ENCODE results near the gene CFH.
"Not testable (repeated sequence)": the region's sequence is repeated elsewhere in the genome, so short reads cannot be mapped to it uniquely, and the experiment has no call there.

Gene CFH

GRCh38 chr1:196669051-196669450 lies 17.2 kb downstream of the CFH start:
- no peak for DNase-seq

GRCh38 chr1:196669693-196670092 lies 17.9 kb downstream of the CFH start:
- no peak for DNase-seq

GRCh38 chr1:196674908-196675307 lies 23.1 kb downstream of the CFH start:
- DNase-seq = no peak

GRCh38 chr1:196677781-196678509 lies 26.1 kb downstream of the CFH start:
- no peak for DNase-seq

GRCh38 chr1:196678510-196678884 lies 26.7 kb downstream of the CFH start:
- DNase-seq = no peak

- no peak for DNase-seq
Observed at GRCh38 chr1:196680107-196680506, 28.3 kb downstream of the CFH start.

GRCh38 chr1:196684476-196684875 lies 32.6 kb downstream of the CFH start:
- DNase-seq = no peak

GRCh38 chr1:196685506-196685905 lies 33.7 kb downstream of the CFH start:
- no peak for DNase-seq

GRCh38 chr1:196689001-196689400 lies 37.2 kb downstream of the CFH start:
- DNase-seq = no peak

GRCh38 chr1:196690582-196690981 lies 38.7 kb downstream of the CFH start:
- DNase-seq = no peak

GRCh38 chr1:196698993-196699392 lies 47.1 kb downstream of the CFH start:
- no peak for DNase-seq

- DNase-seq = no peak
Observed at GRCh38 chr1:196701144-196701543, 49.3 kb downstream of the CFH start.

GRCh38 chr1:196709892-196710291 lies 58.0 kb downstream of the CFH start:
- not testable (repeated sequence) for DNase-seq

- no peak for DNase-seq
Observed at GRCh38 chr1:196717868-196718267, 66.0 kb downstream of the CFH start.

GRCh38 chr1:196723325-196724185 lies 71.7 kb downstream of the CFH start:
- peak in 1 of 2 experiments; percentile 39 for DNase-seq

- DNase-seq = no peak
Observed at GRCh38 chr1:196732526-196732925, 80.7 kb downstream of the CFH start.

- DNase-seq = no peak
Observed at GRCh38 chr1:196733091-196733970, 81.5 kb downstream of the CFH start.

GRCh38 chr1:196734006-196734405 lies 82.2 kb downstream of the CFH start:
- no peak for DNase-seq

- DNase-seq = no peak
Observed at GRCh38 chr1:196734460-196734859, 82.6 kb downstream of the CFH start.

GRCh38 chr1:196738730-196739129 lies 86.9 kb downstream of the CFH start:
- no peak for DNase-seq

- DNase-seq = peak; percentile 74 to 89
Observed at GRCh38 chr1:196743244-196743643, 91.4 kb downstream of the CFH start.

- not testable (repeated sequence) for DNase-seq
Observed at GRCh38 chr1:196765019-196765740, 113.3 kb downstream of the CFH start.

All from NCI-H2081 (cell line).